ENCODE data around the gene LINGO3. TPM values are rescaled to one million over a fixed set of nuclear protein-coding genes. Genes with fewer than 3 reads are reported as not detected.

Gene LINGO3
- total RNA-seq, 3 donors from 2014 or later (not counting 1 experiment from before 2014, with no cell fraction given) = 0.68 to 1.0 (median 0.84) TPM

DNA sequence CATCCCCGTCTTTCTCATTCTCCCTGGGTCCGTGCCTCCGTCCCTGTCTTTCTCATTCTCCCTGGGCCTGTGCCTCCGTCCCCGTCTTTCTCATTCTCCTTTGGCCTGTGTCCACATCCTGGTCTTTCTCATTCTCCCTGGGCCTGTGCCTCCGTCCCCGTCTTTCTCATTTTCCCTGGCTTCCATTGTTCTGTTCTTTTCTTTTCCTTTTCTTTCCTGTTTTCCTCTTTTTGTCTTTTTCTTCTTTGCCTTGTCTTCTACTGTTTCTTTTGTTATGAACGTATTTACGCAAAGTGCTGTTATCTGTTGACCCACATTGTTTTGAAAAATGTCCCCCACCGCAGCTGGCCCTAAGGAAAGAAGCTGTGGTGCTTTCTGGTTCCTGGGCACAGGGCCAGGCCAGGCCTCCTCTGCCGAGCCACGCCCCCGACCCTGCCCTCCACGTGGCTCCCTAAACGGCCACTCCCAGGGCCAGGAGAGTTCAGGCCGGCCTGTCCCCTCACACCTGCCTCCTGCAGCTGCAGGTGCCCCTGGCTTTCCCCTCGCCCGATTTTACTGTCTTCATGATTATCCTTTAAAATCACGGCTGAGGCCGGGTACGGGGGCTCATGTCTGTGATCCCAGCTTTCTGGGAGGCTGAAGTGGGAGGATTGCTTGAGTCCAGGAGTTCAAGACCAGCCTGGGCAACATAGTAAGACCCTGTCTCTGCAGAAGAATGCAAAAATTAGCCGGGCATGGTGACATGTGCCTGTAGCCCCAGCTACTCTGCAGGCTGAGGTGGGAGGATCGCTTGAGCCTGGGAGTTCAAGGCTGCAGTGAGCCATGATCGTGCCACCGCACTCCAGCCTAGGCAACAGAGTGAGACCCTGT, 38.1 kb upstream of the LINGO3 start:
- H3K36me3 ChIP-seq (ENCODE audit: control insufficient read depth, insufficient read depth, low read length) = peaks cover 15% of the 10 kb centered on the region
- Mint-ChIP-seq H3K4me3 (no peak overlapping the region), H3K27ac (peak overlapping the region in 1 of 2 donors; percentile 1), H3K27me3 (ENCODE audit: low read depth in 2 of 2) (no peaks in the 10 kb centered on the region), H3K4me1 (peaks cover 0 to 5% of the 10 kb centered on the region in 2 donors), H3K9me3 (no peaks in the 10 kb centered on the region), H3K36me3 (no peaks in the 10 kb centered on the region)
- DNase-seq (no peak), ATAC-seq (no peak)
- intact Hi-C loops (cut with micrococcal nuclease) = no loop called here
- no peaks in the 10 kb centered on the region for H3K4me1 ChIP-seq (ENCODE audit: control insufficient read depth, insufficient read depth, low read length)
- no peaks in the 10 kb centered on the region for H3K27me3 ChIP-seq (ENCODE audit: control insufficient read depth, insufficient read depth, low read length)
- H3K27ac ChIP-seq (ENCODE audit: low read length) = no peak overlapping the region
- WGBS (ENCODE audit: insufficient coverage) = 86% methylated on average over 25 of the region's 25 CpGs
- TF ChIP-seq CTCF (IDR thresholded peaks at IDR 0.05) = no peak
- H3K9me3 ChIP-seq (ENCODE audit: control insufficient read depth, insufficient read depth, low read length) = no peaks in the 10 kb centered on the region
- H3K4me3 ChIP-seq (ENCODE audit: low read length) = no peak overlapping the region

- Histone ChIP-seq H3K36me3 (ENCODE audit: control insufficient read depth, insufficient read depth, low read length) (peaks cover 15% of the 10 kb centered on the region), H3K4me1 (ENCODE audit: control insufficient read depth, insufficient read depth, low read length) (no peaks in the 10 kb centered on the region), H3K27me3 (ENCODE audit: control insufficient read depth, insufficient read depth, low read length) (no peaks in the 10 kb centered on the region), H3K27ac (ENCODE audit: low read length) (no peak overlapping the region), H3K4me3 (ENCODE audit: low read length) (no peak overlapping the region), H3K9me3 (ENCODE audit: control insufficient read depth, insufficient read depth, low read length) (no peaks in the 10 kb centered on the region)
- WGBS (ENCODE audit: insufficient coverage) = 96% methylated on average over 17 of the region's 17 CpGs
- peaks cover 0 to 5% of the 10 kb centered on the region in 2 donors for H3K4me1 Mint-ChIP-seq
- H3K36me3 Mint-ChIP-seq = no peaks in the 10 kb centered on the region
- no peaks in the 10 kb centered on the region for H3K9me3 Mint-ChIP-seq
- TF ChIP-seq CTCF (IDR thresholded peaks at IDR 0.05) = no peak
- H3K4me3 Mint-ChIP-seq = no peak overlapping the region
- ATAC-seq (no peak), DNase-seq (no peak)
- no peaks in the 10 kb centered on the region for H3K27me3 Mint-ChIP-seq (ENCODE audit: low read depth in 2 of 2)
- H3K27ac Mint-ChIP-seq = no peak overlapping the region
- intact Hi-C loops (cut with micrococcal nuclease) = no loop called here
Measured at GRCh38 chr19:2345076-2345475, 37.1 kb upstream of the LINGO3 start.

DNA sequence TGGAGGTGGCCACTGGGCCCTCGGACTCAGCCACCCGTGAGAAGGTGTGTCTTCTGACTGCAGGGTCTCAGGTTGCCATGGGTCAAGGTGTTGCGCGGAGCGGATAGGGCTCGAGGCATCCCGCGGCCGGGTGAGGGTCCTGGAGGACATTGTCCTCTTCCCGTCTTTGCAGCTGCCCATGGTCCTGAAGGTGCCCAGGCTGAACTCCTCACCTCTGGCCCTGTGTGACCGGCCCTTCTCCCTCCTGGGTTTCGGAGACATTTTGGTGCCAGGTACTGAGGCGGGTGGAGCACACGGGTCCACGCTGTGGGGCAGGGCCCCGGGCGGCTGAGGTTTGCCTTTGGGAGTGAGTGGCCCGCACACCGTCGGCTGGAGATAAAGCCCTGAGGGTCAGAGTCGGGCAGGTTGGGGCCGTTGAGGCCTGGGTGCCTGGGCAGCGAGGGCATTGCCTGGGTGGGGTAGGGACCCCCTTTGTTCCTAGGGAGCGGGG, 36.5 kb upstream of the LINGO3 start:
- no peaks in the 10 kb centered on the region for H3K27me3 ChIP-seq (ENCODE audit: control insufficient read depth, insufficient read depth, low read length)
- no peak overlapping the region for H3K27ac ChIP-seq (ENCODE audit: low read length)
- Mint-ChIP-seq H3K9me3 (no peaks in the 10 kb centered on the region), H3K4me1 (peaks cover 0 to 5% of the 10 kb centered on the region in 2 donors), H3K4me3 (no peak overlapping the region), H3K27me3 (ENCODE audit: low read depth in 2 of 2) (no peaks in the 10 kb centered on the region), H3K36me3 (no peaks in the 10 kb centered on the region), H3K27ac (no peak overlapping the region)
- no peak for TF ChIP-seq CTCF (IDR thresholded peaks at IDR 0.05)
- ATAC-seq = no peak
- peaks cover 17% of the 10 kb centered on the region for H3K36me3 ChIP-seq (ENCODE audit: control insufficient read depth, insufficient read depth, low read length)
- H3K4me3 ChIP-seq (ENCODE audit: low read length) = no peak overlapping the region
- H3K9me3 ChIP-seq (ENCODE audit: control insufficient read depth, insufficient read depth, low read length) = no peaks in the 10 kb centered on the region
- intact Hi-C loops (cut with micrococcal nuclease) = no loop called here
- H3K4me1 ChIP-seq (ENCODE audit: control insufficient read depth, insufficient read depth, low read length) = no peaks in the 10 kb centered on the region
- WGBS (ENCODE audit: insufficient coverage) = 97% methylated on average over 24 of the region's 24 CpGs
- DNase-seq = no peak

All from natural killer cell (primary cell).